K562 (cell line): Measurements from ENCODE around the gene GNAI1. TPM values are rescaled to one million over a fixed set of nuclear protein-coding genes. Genes with fewer than 3 reads are reported as not detected.

Source experiments
- ATAC-seq: fragments of 200-7000 bp; cut with Tn5 transposase; 3 replicates; pipeline ENCODE4 v1.9.1; 2020; ENCODE audit warnings: moderate library complexity
- BruUV-seq: library from RNA; stranded (reverse); fragments of 400-500 nt; replicated peaks from 2 replicates; lab custom pipeline; 2021; lab: Mats Ljungman, UMichigan
- CTCF ChIA-PET: fragments of 300-600 bp; formaldehyde crosslinking; extraction: SDS; loops from one replicate; lab custom pipeline; 2021; ENCODE audit warnings: low intra/inter-chr PET ratio; lab: Yijun Ruan, JAX
- POLR2A ChIA-PET: fragments of 300-600, 350-650 bp; sonication (Branson Sonifier 250); formaldehyde crosslinking; extraction: SDS; loops from one replicate; lab custom pipeline; 2021; ENCODE audit warnings: antibody characterized with exemption, inconsistent platforms; lab: Yijun Ruan, JAX
- DNase-seq, 4 experiments: peaks; one replicate each; pipeline versions ENCODE4 v3.0.0 to v3.0.0-alpha.2; 2011 to 2018; ENCODE audit warnings: low spot score in 3 of 4, mixed read lengths in 3 of 4; ENCODE audit errors: extremely low read depth in 1 of 4
- FAIRE-seq: peaks from 2 replicates; lab custom pipeline; 2011; peaks lifted over from hg19 to GRCh38; lab: Jason Lieb, UNC
- H2AFZ ChIP-seq: 2 replicates; pipeline ENCODE4 v1.6.0; 2011; ENCODE audit warnings: low read depth, low read length, control low read depth, inconsistent platforms
- H3K27ac ChIP-seq: fragments of 200-600 bp; 3 replicates; pipeline ENCODE4 v1.8.0; 2011; ENCODE audit warnings: low read depth, mild to moderate bottlenecking, control low read depth, inconsistent platforms, low read length, moderate library complexity, mixed read lengths; ENCODE audit errors: extremely low read depth
- H3K27me3 ChIP-seq, 2 experiments: fragments of 300-600 bp in 1 of 2; 2 replicates in 1 of 2; 3 replicates in 1 of 2; pipeline versions ENCODE4 v1.6.0 to v1.8.0; 2011; ENCODE audit warnings: inconsistent platforms in 2 of 2, low read length in 2 of 2, mild to moderate bottlenecking in 1 of 2, mixed read lengths in 1 of 2, moderate library complexity in 1 of 2; ENCODE audit not compliant: control insufficient read depth in 2 of 2, insufficient read depth in 2 of 2
- H3K36me3 ChIP-seq: fragments of 300-600 bp; 3 replicates; pipeline ENCODE4 v1.8.0; 2011; ENCODE audit warnings: mild to moderate bottlenecking, low read length, inconsistent platforms; ENCODE audit not compliant: control insufficient read depth, insufficient read depth
- H3K4me1 ChIP-seq, 2 experiments: fragments of 200-600 bp in 1 of 2; replicated peaks in 1 of 2; 2 replicates in 1 of 2; 3 replicates in 1 of 2; pipeline versions ENCODE4 v1.5.1 to v1.8.0; 2011; ENCODE audit warnings: inconsistent platforms in 2 of 2, low read length in 2 of 2, mild to moderate bottlenecking in 1 of 2, mixed read lengths in 1 of 2, moderate library complexity in 1 of 2; ENCODE audit not compliant: control insufficient read depth in 2 of 2, insufficient read depth in 2 of 2
- H3K4me2 ChIP-seq: 2 replicates; pipeline ENCODE4 v1.6.1; 2011; ENCODE audit warnings: low read length, control low read depth, inconsistent platforms, mixed read lengths; ENCODE audit not compliant: insufficient read depth
- H3K4me3 ChIP-seq: fragments of 200-600 bp; sonication (generic), shearing (Covaris generic); 2 replicates; pipeline ENCODE4 v1.5.1; 2016; ENCODE audit warnings: control low read depth, inconsistent platforms
- H3K79me2 ChIP-seq: fragments of 200-600 bp; 3 replicates; pipeline ENCODE4 v1.8.0; 2011; ENCODE audit warnings: low read length, inconsistent platforms; ENCODE audit not compliant: control insufficient read depth, insufficient read depth
- H3K9ac ChIP-seq, 2 experiments: 2 replicates each; pipeline versions ENCODE4 v1.6.0 to v1.6.1; 2011; ENCODE audit warnings: low read depth in 2 of 2, low read length in 2 of 2, control low read depth in 1 of 2, inconsistent platforms in 1 of 2, mild to moderate bottlenecking in 1 of 2, mixed read lengths in 1 of 2; ENCODE audit not compliant: insufficient read depth in 1 of 2
- H3K9me1 ChIP-seq: one replicate; pipeline ENCODE4 v1.6.0; 2011; ENCODE audit warnings: inconsistent platforms, mild to moderate bottlenecking, low read length, moderate library complexity; ENCODE audit not compliant: control insufficient read depth, insufficient read depth
- H3K9me3 ChIP-seq: replicated peaks from 2 replicates; pipeline ENCODE4 v1.5.1; 2011; ENCODE audit warnings: low read depth, low read length, inconsistent platforms; ENCODE audit not compliant: control insufficient read depth, insufficient read depth
- H4K20me1 ChIP-seq: replicated peaks from 2 replicates; pipeline ENCODE4 v1.6.1; 2011; ENCODE audit warnings: low read length, inconsistent platforms, mixed read lengths; ENCODE audit not compliant: control insufficient read depth, insufficient read depth
- ATF7 ChIP-seq: fragments of 450-650 bp; IDR thresholded peaks from 2 replicates; pipeline ENCODE4 v1.7.1; 2014; ENCODE audit warnings: mild to moderate bottlenecking, moderate library complexity
- IFI16 ChIP-seq: fragments of 250-450 bp; sonication (Bioruptor Pico); IDR thresholded peaks from 2 replicates; pipeline ENCODE4 v2.1.2; 2022; ENCODE audit warnings: mild to moderate bottlenecking, inconsistent platforms
- KDM1A ChIP-seq, 2 experiments: fragments of 450-650 bp; IDR thresholded peaks; 2 replicates each; pipeline ENCODE4 v1.6.1; 2016; ENCODE audit warnings: mild to moderate bottlenecking in 2 of 2
- MCM5 ChIP-seq: fragments of 450-650 bp; IDR thresholded peaks from 2 replicates; pipeline ENCODE4 v1.6.1; 2016; ENCODE audit warnings: low read depth
- MTF1 ChIP-seq: fragments of 250-450 bp; sonication (Bioruptor Pico); IDR thresholded peaks from 2 replicates; pipeline ENCODE4 v1.9.0; 2021; ENCODE audit warnings: moderate library complexity, mild to moderate bottlenecking, inconsistent platforms, borderline replicate concordance
- NR2F6 ChIP-seq: fragments of 450-650 bp; formaldehyde crosslinking; IDR thresholded peaks from 2 replicates; pipeline ENCODE4 v1.4.0; 2020; ENCODE audit warnings: mild to moderate bottlenecking
- NRF1 ChIP-seq, 2 experiments: fragments of 450-650 bp; IDR thresholded peaks in 1 of 2; conservative IDR thresholded peaks in 1 of 2; 2 replicates each; pipeline ENCODE4 v1.6.1; 2014; ENCODE audit warnings: mild to moderate bottlenecking in 2 of 2
- POLR3G ChIP-seq: IDR thresholded peaks from 2 replicates; pipeline ENCODE4 v1.6.1; 2011; ENCODE audit not compliant: insufficient read length, insufficient replicate concordance; ENCODE audit errors: extremely low read depth
- RB1 ChIP-seq: fragments of 450-650 bp; IDR thresholded peaks from 2 replicates; pipeline ENCODE4 v1.6.1; 2017; ENCODE audit warnings: low read depth, mild to moderate bottlenecking
- SMAD1 ChIP-seq: fragments of 150-350 bp; IDR thresholded peaks from 2 replicates; pipeline ENCODE4 v1.6.1; 2014; ENCODE audit warnings: low read length, low read depth; ENCODE audit not compliant: partially characterized antibody
- SMAD2 ChIP-seq: fragments of 150-350 bp; IDR thresholded peaks from 2 replicates; pipeline ENCODE4 v1.6.1; 2014; ENCODE audit warnings: low read depth, mild to moderate bottlenecking, low read length
- SMARCA4 ChIP-seq: fragments of 450-650 bp; IDR thresholded peaks from 2 replicates; pipeline ENCODE4 v1.6.1; 2016
- STAG1 ChIP-seq: sonication (generic); formaldehyde crosslinking; IDR thresholded peaks from 2 replicates; pipeline ENCODE4 v1.5.0; 2020; ENCODE audit warnings: missing genetic modification reagents, borderline replicate concordance
- TFAM ChIP-seq: fragments of 250-450 bp; sonication (Bioruptor Pico); conservative IDR thresholded peaks from 2 replicates; pipeline ENCODE4 v1.5.0; 2021; ENCODE audit warnings: mild to moderate bottlenecking, moderate library complexity
- ZNF699 ChIP-seq: fragments of 250-450 bp; sonication (Bioruptor Pico); IDR thresholded peaks from 2 replicates; pipeline ENCODE4 v1.8.0; 2021; ENCODE audit warnings: mild to moderate bottlenecking, moderate library complexity; ENCODE audit not compliant: insufficient replicate concordance
- WGBS: fragments of 100-300 bp; shearing (Covaris generic); methylation state at CpG from one replicate; pipeline ENCODE4 v1.1.6; 2016; ENCODE audit warnings: low coverage, mixed read lengths; ENCODE audit not compliant: insufficient coverage; ENCODE audit errors: missing lambda C conversion rate; 5-methylcytosine and 5-hydroxymethylcytosine counted together
- in situ Hi-C: fragments of 300-500 bp; cut with MboI; formaldehyde crosslinking; loops from 4 replicates; pipeline ENCODE4 v1.15.0; 2018; ENCODE audit warnings: inconsistent platforms, mixed read lengths
- intact Hi-C: fragments of 100-400 bp; cut with micrococcal nuclease; formaldehyde crosslinking; loops from 2 replicates; pipeline ENCODE4 v1.14.2; 2022
- polyA plus RNA-seq, 8 experiments: library from polyadenylated mRNA; depleted of rRNA in 4 of 8; stranded (reverse) in 5 of 8; unstranded in 3 of 8; fragments of >200 nt; fragmentation: Nextera tagmentation in 2 of 8; fragmentation: Illumina TruSeq in 1 of 8; extraction: Ambion mirVana in 2 of 8; extraction: Trizol in 1 of 8; gene quantifications; 2 replicates each; pipeline versions ENCODE4 v1.2.1 to v1.2.3, GENCODE V29; 2011 to 2014; ENCODE audit warnings: inconsistent platforms in 1 of 8, missing spikeins in 1 of 8
- total RNA-seq, 7 experiments: library from RNA; depleted of rRNA in 6 of 7; stranded (reverse); fragments of >200 nt in 6 of 7; fragmentation: Illumina TruSeq in 2 of 7; extraction: Trizol in 2 of 7; gene quantifications; 2 replicates each; pipeline versions ENCODE4 v1.2.1 to v1.2.3, GENCODE V29; 2011 to 2021; ENCODE audit warnings: low replicate concordance in 1 of 7
- TF ChIP-seq, protein P1 (sequence below): fragments of 450-650 bp; IDR thresholded peaks from 2 replicates; pipeline ENCODE4 v1.6.1; 2016; ENCODE audit warnings: mild to moderate bottlenecking

Gene GNAI1
- total and polyA plus RNA-seq, 9 of the 15 experiments (the other 6 are each of a cell fraction or from before 2014, with no cell fraction given), result 0.03 to 0.13 (median 0.08) TPM; not detected in 6

DNA sequence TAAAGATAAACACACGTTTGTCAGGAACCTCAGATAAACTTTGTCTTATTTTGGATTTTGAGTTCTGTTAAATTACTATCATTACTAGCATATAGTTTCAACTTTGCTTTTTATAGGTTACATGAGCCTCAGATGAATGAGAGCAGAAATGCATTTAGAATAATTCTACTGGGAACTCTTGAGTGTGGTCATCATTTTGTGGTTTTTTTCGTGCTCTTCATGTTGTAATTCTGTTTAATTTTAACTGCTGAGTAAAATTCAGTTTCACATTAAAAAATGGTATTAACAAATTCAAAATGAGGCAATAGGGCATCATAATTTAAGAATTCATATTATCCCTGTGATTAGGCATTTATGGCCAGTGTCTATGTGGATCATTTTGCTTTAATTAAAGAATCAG, 72.9 kb downstream of the GNAI1 start:
- CTCF ChIA-PET, result no interaction called here
- H3K4me2 ChIP-seq, result no peak overlapping the region
- no peak overlapping the region for H2AFZ ChIP-seq
- no peaks in the 10 kb centered on the region for H4K20me1 ChIP-seq
- TF ChIP-seq SMAD1 (no peak), TFAM (no peak), MTF1 (CRISPR knock-in tag) (no peak), STAG1 (CRISPR knock-in tag) (no peak)
- in situ Hi-C loops (no loop called here), intact Hi-C loops (no loop called here)
- DNase-seq, result no peak
- H3K4me3 ChIP-seq, result no peak overlapping the region
- H3K9me3 ChIP-seq, result no peaks in the 10 kb centered on the region
- H3K9me1 ChIP-seq, result no peaks in the 10 kb centered on the region
- H3K27me3 ChIP-seq, result no peaks in the 10 kb centered on the region
- whole genome bisulfite sequencing, result 0% methylated on average over 2 of the region's 2 CpGs
- no peaks in the 10 kb centered on the region for H3K36me3 ChIP-seq
- no peak for FAIRE-seq
- H3K27ac ChIP-seq, result no peak overlapping the region
- POLR2A ChIA-PET, result no interaction called here
- no peaks in the 10 kb centered on the region for H3K79me2 ChIP-seq
- H3K9ac ChIP-seq, result no peak overlapping the region
- no TSS peak for BruUV-seq
- no peaks in the 10 kb centered on the region for H3K4me1 ChIP-seq
- no peak for ATAC-seq

DNA sequence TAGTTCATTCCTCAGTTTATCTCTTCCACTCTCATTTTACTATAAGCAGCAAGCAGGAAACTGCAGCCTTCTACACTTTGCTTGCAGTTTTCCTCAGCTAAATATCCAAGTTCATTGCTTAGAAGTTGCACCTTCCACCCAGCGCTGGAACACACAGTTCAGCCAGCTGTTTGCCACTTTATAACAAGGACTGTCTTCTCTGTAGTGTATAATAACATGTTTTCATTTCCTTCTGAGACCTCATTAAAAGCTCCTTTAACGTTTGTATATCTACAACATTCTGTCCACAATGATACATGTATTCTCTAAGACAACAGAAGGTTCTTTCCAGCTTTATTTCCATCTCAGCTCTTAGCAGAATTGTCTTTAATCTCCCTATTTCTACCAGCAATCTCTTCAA, 74.1 kb downstream of the GNAI1 start:
- H2AFZ ChIP-seq, result no peak overlapping the region
- ATAC-seq (no peak), DNase-seq (no peak), FAIRE-seq (no peak)
- in situ Hi-C loops (no loop called here), intact Hi-C loops (no loop called here)
- no peaks in the 10 kb centered on the region for H3K79me2 ChIP-seq
- no peaks in the 10 kb centered on the region for H3K27me3 ChIP-seq
- no peaks in the 10 kb centered on the region for H3K9me1 ChIP-seq
- BruUV-seq, result no TSS peak
- no peaks in the 10 kb centered on the region for H4K20me1 ChIP-seq
- no peaks in the 10 kb centered on the region for H3K9me3 ChIP-seq
- WGBS, result 0% methylated on average over 2 of the region's 2 CpGs
- H3K4me2 ChIP-seq, result no peak overlapping the region
- CTCF ChIA-PET, result no interaction called here
- H3K4me1 ChIP-seq, result no peaks in the 10 kb centered on the region
- H3K27ac ChIP-seq, result no peak overlapping the region
- H3K4me3 ChIP-seq, result no peak overlapping the region
- POLR2A ChIA-PET, result no interaction called here
- H3K9ac ChIP-seq, result no peak overlapping the region
- H3K36me3 ChIP-seq, result no peaks in the 10 kb centered on the region
- TF ChIP-seq, protein P1, sequence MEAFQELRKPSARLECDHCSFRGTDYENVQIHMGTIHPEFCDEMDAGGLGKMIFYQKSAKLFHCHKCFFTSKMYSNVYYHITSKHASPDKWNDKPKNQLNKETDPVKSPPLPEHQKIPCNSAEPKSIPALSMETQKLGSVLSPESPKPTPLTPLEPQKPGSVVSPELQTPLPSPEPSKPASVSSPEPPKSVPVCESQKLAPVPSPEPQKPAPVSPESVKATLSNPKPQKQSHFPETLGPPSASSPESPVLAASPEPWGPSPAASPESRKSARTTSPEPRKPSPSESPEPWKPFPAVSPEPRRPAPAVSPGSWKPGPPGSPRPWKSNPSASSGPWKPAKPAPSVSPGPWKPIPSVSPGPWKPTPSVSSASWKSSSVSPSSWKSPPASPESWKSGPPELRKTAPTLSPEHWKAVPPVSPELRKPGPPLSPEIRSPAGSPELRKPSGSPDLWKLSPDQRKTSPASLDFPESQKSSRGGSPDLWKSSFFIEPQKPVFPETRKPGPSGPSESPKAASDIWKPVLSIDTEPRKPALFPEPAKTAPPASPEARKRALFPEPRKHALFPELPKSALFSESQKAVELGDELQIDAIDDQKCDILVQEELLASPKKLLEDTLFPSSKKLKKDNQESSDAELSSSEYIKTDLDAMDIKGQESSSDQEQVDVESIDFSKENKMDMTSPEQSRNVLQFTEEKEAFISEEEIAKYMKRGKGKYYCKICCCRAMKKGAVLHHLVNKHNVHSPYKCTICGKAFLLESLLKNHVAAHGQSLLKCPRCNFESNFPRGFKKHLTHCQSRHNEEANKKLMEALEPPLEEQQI, result no peak
- TF ChIP-seq SMAD2 (no peak), NRF1 (conservative IDR thresholded peaks at IDR 0.05 in 1 of 2, IDR thresholded peaks at IDR 0.05 in 1 of 2) (no peak), RB1 (no peak), KDM1A (IDR thresholded peaks at IDR 0.05) (no peak), MCM5 (no peak), ATF7 (no peak), ZNF699 (CRISPR knock-in tag) (no peak), SMARCA4 (no peak), NR2F6 (CRISPR knock-in tag) (no peak), IFI16 (CRISPR knock-in tag) (no peak), POLR3G (no peak)
